Esophagus muscularis mucosa (tissue), 4 donors: ENCODE results near the gene SYT17. TPM values are rescaled to one million over a fixed set of nuclear protein-coding genes. Genes with fewer than 3 reads are reported as not detected.

Source experiments
- DNase-seq: peaks from one replicate; pipeline ENCODE4 v3.0.0-alpha.2; 2017; ENCODE audit errors: extremely low spot score
- H3K27ac ChIP-seq, 4 donors: fragments of 200-600 bp; sonication (generic); replicated peaks in 1 of 4; 1 replicate in 3 of 4; 2 replicates in 1 of 4; pipeline ENCODE4 v1.5.1; 2016 to 2019; ENCODE audit warnings: mild to moderate bottlenecking in 1 of 4
- H3K27me3 ChIP-seq, 4 donors: fragments of 200-600 bp; sonication (generic); one replicate each; pipeline versions ENCODE4 v1.5.1 to v1.6.0; 2016 to 2019
- H3K36me3 ChIP-seq, 4 donors: fragments of 200-600 bp; sonication (generic); one replicate each; pipeline ENCODE4 v1.5.1; 2016 to 2019
- H3K4me1 ChIP-seq, 4 donors: fragments of 200-600 bp; sonication (generic); one replicate each; pipeline ENCODE4 v1.5.1; 2016 to 2019
- H3K4me3 ChIP-seq, 4 donors: fragments of 200-600 bp; sonication (generic); 1 replicate in 2 of 4; 2 replicates in 2 of 4; pipeline ENCODE4 v1.5.1; 2016 to 2019; ENCODE audit warnings: mild to moderate bottlenecking in 4 of 4, moderate library complexity in 1 of 4
- H3K9me3 ChIP-seq, 4 donors: fragments of 200-600 bp; sonication (generic); 1 replicate in 3 of 4; 2 replicates in 1 of 4; pipeline ENCODE4 v1.5.1; 2016 to 2019
- EP300 ChIP-seq: sonication (generic); formaldehyde crosslinking; IDR thresholded peaks from one replicate; pipeline ENCODE4 v1.6.1; 2017; ENCODE audit warnings: antibody characterized with exemption
- POLR2A ChIP-seq: fragments of 450-650 bp; IDR thresholded peaks from one replicate; pipeline ENCODE4 v1.6.1; 2017; ENCODE audit warnings: antibody characterized with exemption, moderate library complexity, mild to moderate bottlenecking, low read depth
- POLR2AphosphoS5 ChIP-seq, 2 donors: sonication (generic); formaldehyde crosslinking; IDR thresholded peaks; one replicate each; pipeline ENCODE4 v1.6.1; 2017; ENCODE audit warnings: antibody characterized with exemption in 2 of 2
- WGBS: methylation state at CpG from one replicate; pipeline ENCODE4 v1.1.5; 2018; 5-methylcytosine and 5-hydroxymethylcytosine counted together
- intact Hi-C: fragments of 100-400 bp; cut with DNase I; formaldehyde crosslinking; loops from one replicate; pipeline ENCODE4 v1.15.1; 2023
- total RNA-seq, 4 donors: library from RNA; depleted of rRNA; stranded (reverse); fragments of >200 nt; gene quantifications; one replicate each; pipeline versions ENCODE4 v1.1.0 to v1.2.1, GENCODE V29; 2016
- TF ChIP-seq, protein P1 (sequence below), 3 experiments: fragments of 200-600 bp in 2 of 3; fragments of 450-650 bp in 1 of 3; sonication (generic) in 2 of 3; IDR thresholded peaks; one replicate each; pipeline ENCODE4 v1.5.1; 2017 to 2019; ENCODE audit warnings: antibody characterized with exemption in 3 of 3, mild to moderate bottlenecking in 2 of 3, moderate library complexity in 1 of 3

Gene SYT17
- total RNA-seq, 4 donors from 2014 or later, result 5.0 to 8.7 (median 6.2) TPM

DNA sequence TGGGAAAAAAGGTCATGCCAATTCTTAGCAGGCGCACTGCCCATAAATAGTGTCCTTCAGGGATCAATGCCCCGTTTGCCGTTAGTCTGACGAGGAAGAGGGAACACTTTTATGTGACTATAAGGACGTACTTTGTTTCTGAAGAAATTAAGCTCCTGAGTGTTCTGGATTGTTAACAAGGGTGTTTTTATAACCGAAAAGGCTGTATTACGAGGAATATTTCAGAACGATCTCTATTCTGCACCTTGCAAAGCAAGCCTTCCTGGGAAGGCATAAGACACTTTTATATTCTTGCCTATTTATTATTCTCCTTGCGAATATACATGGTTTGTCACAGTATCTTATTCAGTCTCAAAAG is 24.5 kb upstream of the SYT17 start:
- DNase-seq, result no peak
- H3K36me3 ChIP-seq, result no peaks in the 10 kb centered on the region
- WGBS, result 84% methylated on average over 9 of the region's 9 CpGs
- peaks cover 0 to 8% (median 4%) of the 10 kb centered on the region in 4 donors for H3K9me3 ChIP-seq
- intact Hi-C loops, result no loop called here
- no peaks in the 10 kb centered on the region for H3K27me3 ChIP-seq
- no peak overlapping the region for H3K4me3 ChIP-seq
- H3K4me1 ChIP-seq, result peaks cover 4 to 16% (median 7%) of the 10 kb centered on the region in 4 donors
- H3K27ac ChIP-seq, result no peak overlapping the region
- no peak for TF ChIP-seq EP300

DNA sequence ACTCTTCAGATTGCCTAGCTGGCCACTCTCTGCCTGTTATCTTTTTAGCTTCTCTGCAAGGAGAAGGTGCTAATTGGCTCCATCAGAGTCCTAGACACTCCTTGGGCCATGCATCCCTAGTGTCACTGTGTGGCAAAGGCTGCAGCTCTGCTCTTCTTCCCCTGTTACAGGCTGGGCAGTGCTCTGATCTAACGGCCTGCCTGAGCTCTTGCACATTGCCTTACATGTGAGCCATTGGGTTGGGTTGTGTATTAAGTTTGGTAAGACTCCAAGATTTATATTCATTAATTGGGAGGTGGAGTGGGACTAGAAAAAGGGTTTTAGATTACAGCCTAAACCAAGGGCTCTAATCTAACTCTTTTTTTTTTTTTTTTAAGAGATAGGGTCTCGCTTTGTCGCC is 23.0 kb upstream of the SYT17 start:
- 63% methylated on average over 3 of the region's 3 CpGs for WGBS

DNA sequence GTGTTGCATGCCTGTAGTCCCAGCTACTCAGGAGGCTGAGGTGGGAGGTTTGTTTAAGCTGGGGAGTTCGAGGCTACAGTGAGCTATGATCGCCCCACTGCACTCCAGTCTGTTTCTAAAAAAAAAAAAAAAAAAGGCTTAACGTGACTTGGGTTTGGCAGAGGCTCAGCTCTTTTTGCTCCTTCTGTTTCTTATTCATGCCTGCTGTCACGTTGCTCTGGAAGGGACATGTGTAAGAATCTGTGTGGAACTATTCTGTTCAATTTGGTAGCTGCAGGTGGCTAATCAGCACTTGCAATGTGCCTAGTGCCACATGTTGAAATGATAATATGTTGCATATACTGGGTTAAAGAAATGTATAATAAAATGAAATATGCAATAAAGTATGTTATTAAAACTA is 20.9 kb upstream of the SYT17 start:
- Histone ChIP-seq H3K4me3 (no peak overlapping the region), H3K9me3 (peaks cover 0 to 8% (median 4%) of the 10 kb centered on the region in 4 donors), H3K27me3 (no peaks in the 10 kb centered on the region), H3K36me3 (no peaks in the 10 kb centered on the region), H3K27ac (no peak overlapping the region), H3K4me1 (no peaks in the 10 kb centered on the region)
- 62% methylated on average over 4 of the region's 4 CpGs for WGBS
- TF ChIP-seq POLR2A (no peak), EP300 (no peak), POLR2AphosphoS5 (IDR thresholded peaks at IDR 0.05) (no peak)
- TF ChIP-seq, protein P1, sequence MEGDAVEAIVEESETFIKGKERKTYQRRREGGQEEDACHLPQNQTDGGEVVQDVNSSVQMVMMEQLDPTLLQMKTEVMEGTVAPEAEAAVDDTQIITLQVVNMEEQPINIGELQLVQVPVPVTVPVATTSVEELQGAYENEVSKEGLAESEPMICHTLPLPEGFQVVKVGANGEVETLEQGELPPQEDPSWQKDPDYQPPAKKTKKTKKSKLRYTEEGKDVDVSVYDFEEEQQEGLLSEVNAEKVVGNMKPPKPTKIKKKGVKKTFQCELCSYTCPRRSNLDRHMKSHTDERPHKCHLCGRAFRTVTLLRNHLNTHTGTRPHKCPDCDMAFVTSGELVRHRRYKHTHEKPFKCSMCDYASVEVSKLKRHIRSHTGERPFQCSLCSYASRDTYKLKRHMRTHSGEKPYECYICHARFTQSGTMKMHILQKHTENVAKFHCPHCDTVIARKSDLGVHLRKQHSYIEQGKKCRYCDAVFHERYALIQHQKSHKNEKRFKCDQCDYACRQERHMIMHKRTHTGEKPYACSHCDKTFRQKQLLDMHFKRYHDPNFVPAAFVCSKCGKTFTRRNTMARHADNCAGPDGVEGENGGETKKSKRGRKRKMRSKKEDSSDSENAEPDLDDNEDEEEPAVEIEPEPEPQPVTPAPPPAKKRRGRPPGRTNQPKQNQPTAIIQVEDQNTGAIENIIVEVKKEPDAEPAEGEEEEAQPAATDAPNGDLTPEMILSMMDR (IDR thresholded peaks at IDR 0.05), result no peak
- DNase-seq, result no peak
- intact Hi-C loops, result no loop called here

More for the DNA sequence above, 23.0 kb upstream of the SYT17 start:
- TF ChIP-seq, protein P1 (IDR thresholded peaks at IDR 0.05), result no peak
- TF ChIP-seq POLR2AphosphoS5 (IDR thresholded peaks at IDR 0.05), result no peak
- TF ChIP-seq POLR2A, result no peak
- no peak for TF ChIP-seq EP300
- H3K27me3 ChIP-seq, result no peaks in the 10 kb centered on the region
- H3K4me3 ChIP-seq, result no peak overlapping the region
- no peak for DNase-seq
- H3K36me3 ChIP-seq, result no peaks in the 10 kb centered on the region
- intact Hi-C loops, result no loop called here
- H3K9me3 ChIP-seq, result peaks cover 0 to 8% (median 4%) of the 10 kb centered on the region in 4 donors
- peaks cover 0 to 4% (median under 1%) of the 10 kb centered on the region in 4 donors for H3K4me1 ChIP-seq
- H3K27ac ChIP-seq, result no peak overlapping the region

DNA sequence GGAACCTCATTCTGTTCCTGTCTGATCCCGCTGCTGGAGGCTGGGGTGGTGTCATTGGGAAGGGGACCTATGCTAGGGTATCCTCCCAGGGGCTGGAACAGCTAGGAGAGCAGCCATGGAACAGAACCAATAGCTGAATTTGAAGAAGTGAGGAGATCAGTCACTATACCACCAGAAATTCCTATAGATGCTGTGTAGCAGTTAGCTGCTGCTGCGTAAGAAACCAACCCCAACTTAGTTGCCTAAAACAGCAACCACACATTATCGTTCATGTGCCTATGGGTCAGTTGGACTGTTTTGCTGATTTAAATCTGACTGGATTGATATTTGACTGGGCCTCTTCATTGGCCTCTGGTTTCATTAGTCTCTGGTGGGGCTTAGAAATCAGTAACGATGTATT is 20.4 kb upstream of the SYT17 start:
- Histone ChIP-seq H3K4me1 (no peaks in the 10 kb centered on the region), H3K36me3 (no peaks in the 10 kb centered on the region), H3K27me3 (no peaks in the 10 kb centered on the region), H3K9me3 (peaks cover 0 to 8% (median 4%) of the 10 kb centered on the region in 4 donors), H3K27ac (no peak overlapping the region), H3K4me3 (no peak overlapping the region)
- intact Hi-C loops, result no loop called here
- no peak for DNase-seq
- TF ChIP-seq POLR2A, result no peak
- TF ChIP-seq, protein P1 (IDR thresholded peaks at IDR 0.05), result no peak
- TF ChIP-seq EP300, result no peak
- TF ChIP-seq POLR2AphosphoS5 (IDR thresholded peaks at IDR 0.05), result no peak
- WGBS, result 95% methylated on average over 4 of the region's 4 CpGs

DNA sequence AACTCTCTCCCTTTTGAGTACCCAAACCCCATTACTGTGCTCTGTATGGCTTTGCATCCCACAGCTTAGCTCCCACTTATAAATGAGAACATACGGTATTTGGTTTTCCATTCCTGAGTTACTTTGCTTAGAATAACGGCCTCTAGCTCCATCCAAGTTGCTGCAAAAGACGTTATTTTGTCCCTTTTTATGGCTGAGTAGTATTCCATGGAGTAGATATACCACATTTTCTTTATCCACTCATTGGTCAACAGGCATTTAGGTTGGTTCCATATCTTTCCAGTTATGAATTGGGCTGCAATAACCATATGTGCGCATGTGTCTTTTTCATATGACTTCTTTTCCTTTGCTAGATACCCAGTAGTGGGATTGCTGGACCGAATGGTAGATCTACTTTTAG is 19.9 kb upstream of the SYT17 start:
- TF ChIP-seq POLR2A (no peak), POLR2AphosphoS5 (IDR thresholded peaks at IDR 0.05) (no peak), EP300 (no peak)
- TF ChIP-seq, protein P1 (IDR thresholded peaks at IDR 0.05), result no peak
- Histone ChIP-seq H3K4me1 (no peaks in the 10 kb centered on the region), H3K27ac (no peak overlapping the region), H3K4me3 (no peak overlapping the region), H3K36me3 (no peaks in the 10 kb centered on the region), H3K27me3 (no peaks in the 10 kb centered on the region), H3K9me3 (peaks cover 0 to 8% (median 4%) of the 10 kb centered on the region in 4 donors)
- intact Hi-C loops, result no loop called here
- 97% methylated on average over 5 of the region's 5 CpGs for WGBS
- DNase-seq, result no peak
